NCI-H1694 (cell line): Measurements from ENCODE around the gene ISOC2.
"Not testable (repeated sequence)": the region's sequence is repeated elsewhere in the genome, so short reads cannot be mapped to it uniquely, and the experiment has no call there.

Experiments used
- DNase-seq: peaks from one replicate; lab custom pipeline; 2025; lab: John Stamatoyannopoulos, UW

ISOC2 gene

GRCh38 chr19:55457683-55458457, 3.6 kb downstream of the ISOC2 start:
- no peak for DNase-seq

DNA sequence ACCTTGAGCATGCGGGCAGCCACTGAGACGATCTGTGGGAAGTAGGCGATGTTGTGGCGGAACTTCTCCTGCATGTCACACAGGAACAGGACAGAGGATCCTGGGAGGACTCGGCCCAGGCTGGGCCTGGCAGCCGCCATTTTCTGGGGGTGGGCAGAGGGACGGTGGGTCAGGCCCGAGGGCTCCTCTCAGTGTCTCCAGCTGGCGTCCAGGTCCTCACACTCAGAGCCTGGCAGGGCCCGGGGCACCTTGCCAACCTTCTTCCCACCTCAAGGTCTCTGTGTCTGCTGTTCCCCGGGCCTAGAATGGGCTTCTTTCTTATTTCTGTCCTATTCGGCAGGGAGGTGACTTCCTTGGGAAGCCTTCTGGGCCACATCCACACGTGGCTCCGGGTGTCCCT, 5.1 kb downstream of the ISOC2 start:
- no peak for DNase-seq

DNA sequence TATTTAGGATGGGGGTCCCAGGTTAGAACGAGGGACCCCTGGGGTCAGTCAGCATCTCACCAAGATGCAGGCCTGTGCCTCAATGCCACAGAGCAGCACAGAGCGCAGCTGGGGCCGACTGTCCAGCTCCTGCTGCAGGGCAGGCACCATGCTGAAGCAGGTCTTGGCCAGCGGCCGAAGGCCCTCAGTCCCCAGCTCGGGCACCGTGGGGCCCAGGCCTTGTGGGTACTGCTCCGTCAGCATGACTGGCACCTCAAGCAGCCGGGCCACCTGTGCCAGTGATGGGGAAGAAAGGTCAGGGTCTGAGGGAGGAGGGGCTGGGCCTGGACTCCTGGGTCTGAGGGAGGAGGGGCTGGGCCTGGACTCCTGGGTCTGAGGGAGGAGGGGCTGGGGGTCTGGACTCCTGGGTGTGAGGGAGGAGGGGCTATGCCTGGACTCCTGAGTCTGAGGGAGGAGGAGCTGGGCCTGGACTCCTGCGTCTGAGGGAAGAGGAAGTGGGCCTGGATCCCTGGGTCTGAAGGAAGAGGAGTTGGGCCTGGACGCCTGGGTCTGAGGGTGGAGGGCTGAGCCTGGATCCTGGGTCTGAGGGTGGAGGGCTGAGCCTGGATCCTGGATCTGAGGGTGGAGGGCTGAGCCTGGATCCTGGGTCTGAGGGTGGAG, 5.7 kb downstream of the ISOC2 start:
- DNase-seq, result no peak

GRCh38 chr19:55454787-55455243, 6.6 kb downstream of the ISOC2 start:
- peak; percentile 42 for DNase-seq

DNA sequence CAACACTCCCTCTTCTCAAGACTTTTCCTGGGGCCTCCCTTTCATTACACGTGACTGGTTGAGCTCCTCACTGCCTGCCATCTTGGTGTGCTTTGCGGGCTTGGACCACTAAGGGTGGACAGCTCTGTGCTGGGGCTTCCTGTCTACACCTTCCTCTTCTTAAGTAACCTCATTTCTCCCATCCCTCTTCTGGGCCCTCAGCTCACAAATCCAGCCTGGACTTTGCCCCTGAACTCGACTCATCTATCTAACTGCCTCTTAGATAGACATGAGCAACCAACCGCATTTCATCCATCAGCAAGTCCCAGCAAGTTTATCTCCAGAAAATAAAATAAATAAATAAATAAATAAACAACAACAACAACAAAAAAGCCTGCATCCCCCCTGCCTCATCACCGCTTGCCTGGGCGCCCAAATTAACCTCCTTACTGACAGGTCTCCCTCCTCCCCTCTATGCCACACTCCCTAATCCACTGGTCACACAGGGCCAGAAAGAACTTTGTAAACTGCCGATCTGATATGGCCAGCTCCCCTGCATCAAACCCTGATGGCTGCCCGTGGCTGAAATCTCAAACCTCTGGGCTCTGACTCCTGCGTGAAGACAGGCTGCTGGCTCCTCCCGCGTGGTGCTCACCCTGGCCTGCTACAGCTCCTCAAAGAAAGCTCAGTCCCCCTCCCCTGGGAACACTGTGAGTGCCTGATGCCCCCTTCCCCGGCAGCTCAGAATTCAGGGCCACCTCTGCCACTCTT, 7.8 kb downstream of the ISOC2 start:
- DNase-seq, result no peak

DNA sequence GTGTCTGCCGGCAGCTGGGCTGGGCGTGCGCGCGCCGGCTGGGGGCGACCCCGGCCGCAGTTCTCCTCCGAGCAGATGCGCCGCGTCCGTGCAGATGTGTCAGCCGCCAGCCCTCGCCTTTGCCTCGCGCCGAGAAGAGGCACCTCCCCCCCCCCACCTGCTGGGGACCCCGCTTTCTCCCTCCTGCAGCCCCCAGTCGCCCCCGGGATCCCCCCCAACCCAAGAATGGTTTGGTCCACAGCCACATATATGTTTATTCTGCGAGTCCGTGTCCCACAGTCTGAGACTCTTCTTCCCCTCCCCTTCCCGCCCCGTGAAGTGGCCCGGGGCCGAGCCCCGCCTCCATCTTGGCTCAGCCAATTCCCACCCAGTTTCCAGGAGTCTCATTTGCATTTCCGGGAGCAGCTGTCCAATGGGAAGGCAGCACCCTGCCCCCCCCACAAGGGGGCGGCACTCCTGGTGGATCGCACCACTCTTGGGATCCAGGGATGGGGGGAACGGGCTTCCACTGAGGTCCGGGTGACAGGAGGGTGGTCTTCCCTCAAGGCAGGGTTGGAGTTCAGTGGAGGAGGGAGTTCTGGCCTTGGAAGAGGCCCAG, 8.6 kb downstream of the ISOC2 start:
- DNase-seq, result peak; percentile 86

GRCh38 chr19:55451965-55452748, 9.3 kb downstream of the ISOC2 start:
- DNase-seq, result no peak

GRCh38 chr19:55451163-55451964, 10.1 kb downstream of the ISOC2 start:
- DNase-seq, result no peak

- no peak for DNase-seq
These were observed 12.0 kb downstream of the ISOC2 start for GRCh38 chr19:55449469-55449868.

DNA sequence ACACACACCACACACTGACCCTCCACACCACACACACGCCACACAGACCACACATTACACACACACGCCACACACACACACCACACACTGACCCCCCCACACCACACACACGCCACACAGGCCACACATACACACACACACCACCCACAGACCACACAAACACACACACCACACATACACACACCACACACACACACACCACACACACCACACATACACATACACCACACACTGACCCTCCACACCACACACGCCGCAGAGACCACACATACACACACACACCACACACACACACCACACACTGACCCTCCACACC, 13.3 kb downstream of the ISOC2 start:
- not testable (repeated sequence) for DNase-seq

DNA sequence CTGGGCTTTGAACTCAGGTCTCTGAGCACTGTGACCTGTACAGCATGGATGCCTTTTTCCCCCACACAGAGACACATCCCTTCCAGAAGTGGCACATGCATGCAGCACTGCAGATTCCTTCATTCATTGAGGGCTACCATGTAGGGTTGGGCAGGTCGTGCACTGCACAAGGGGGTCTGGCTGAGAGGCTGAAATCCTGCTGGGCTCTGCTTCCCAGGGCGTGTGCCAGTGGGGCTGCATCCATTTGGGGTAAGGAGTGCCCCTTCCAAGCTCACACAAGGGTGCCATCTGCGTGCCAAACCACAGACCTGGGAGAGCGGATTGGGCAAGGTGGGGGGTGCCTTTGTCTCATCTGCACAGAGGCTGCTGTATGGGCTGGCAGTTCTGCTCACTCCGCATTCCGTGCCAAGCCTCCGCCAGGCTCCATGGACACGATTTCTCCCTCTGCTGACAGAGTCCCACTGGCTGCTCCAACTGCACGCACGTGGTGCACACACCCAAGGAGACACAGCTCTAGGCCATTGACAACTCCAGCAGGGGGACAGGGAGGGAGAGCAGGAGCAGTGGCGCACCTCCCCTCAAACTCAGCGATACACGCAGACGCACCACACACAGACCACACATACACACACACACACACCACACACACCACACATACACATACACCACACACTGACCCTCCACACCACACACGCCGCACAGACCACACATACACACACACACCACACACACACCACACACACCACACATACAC, 13.8 kb downstream of the ISOC2 start:
- DNase-seq, result peak; percentile 45

GRCh38 chr19:55446060-55446459, 15.4 kb downstream of the ISOC2 start:
- no peak for DNase-seq

GRCh38 chr19:55444646-55445045, 16.8 kb downstream of the ISOC2 start:
- DNase-seq, result no peak

DNA sequence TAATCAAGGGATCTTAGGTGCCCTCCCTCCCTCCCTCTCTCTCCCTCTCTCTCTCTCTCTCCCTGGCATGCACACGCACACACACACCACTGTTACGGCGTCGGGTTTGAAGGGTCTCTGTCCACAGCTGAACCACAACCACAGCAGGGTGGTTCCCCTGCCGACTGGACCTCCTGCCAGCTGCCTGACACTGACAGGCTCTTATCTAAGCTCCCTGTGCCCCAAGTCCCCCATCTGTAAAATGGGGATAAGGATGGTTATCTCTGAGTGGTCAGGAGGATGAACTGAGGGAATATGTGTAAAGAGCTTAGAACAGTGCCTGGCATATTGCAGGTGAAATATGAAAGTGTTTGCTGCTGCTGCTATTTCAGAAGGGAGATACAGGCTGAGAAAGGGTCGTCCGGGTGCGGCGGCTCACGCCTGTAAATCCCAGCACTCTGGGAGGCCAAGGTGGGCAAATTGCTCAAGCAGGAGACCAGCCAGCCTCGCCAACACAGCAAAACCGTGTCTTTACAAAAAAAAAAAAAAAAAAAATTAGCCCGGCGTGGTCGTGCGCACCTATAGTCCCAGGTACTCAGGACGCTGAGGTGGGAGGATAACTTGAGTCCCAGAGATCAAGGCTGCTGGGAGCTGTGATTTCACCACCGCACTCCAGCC, 17.5 kb downstream of the ISOC2 start:
- DNase-seq, result no peak

GRCh38 chr19:55443045-55443823, 18.2 kb downstream of the ISOC2 start, which contains the start of gene SHISA7:
Gene SHISA7, minus strand, starts transcription at chr19:55443300. Its CDS starts 437 bp downstream, at chr19:55442863.
- DNase-seq, result no peak

DNA sequence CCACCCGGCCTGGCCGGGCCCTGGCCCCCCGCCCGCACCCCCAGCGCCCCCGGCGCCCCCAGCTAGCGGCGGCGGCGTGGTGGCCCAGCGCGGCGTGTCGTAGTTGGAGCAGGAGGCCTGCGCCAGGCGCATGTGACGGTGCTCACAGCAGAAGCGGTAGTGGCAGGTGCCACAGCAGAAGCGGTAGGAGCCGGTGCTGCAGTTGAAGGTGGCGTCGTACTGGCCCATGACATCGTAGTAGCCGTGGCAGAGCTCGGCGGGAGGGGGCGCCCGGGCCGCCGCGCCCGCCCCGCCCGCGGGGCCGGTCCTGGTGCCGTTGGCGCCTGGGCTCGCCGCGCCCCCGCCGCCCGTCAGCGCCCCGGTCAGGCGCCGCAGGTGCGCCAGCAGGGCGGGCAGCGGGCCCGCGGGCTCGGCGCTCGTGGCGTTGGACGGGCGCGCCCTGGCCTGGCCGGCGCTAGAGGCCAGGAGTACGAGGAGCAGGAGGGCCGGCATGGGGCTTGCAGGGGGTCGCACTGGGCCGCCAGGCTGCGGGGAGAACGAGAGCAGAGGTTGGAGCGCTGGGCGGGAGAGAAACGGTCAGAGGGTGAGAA, 19.0 kb downstream of the ISOC2 start:
- no peak for DNase-seq

- DNase-seq, result no peak
These were observed 19.6 kb downstream of the ISOC2 start for GRCh38 chr19:55441692-55442321.

- no peak for DNase-seq
These were observed 20.1 kb downstream of the ISOC2 start for GRCh38 chr19:55441319-55441691.
